HG02885 (cell line): ENCODE results near the gene TNFSF11.

ENCODE experiments used
- ATAC-seq: cut with Tn5 transposase; IDR thresholded peaks from one replicate; pipeline ENCODE4 v1.9.1; 2021; ENCODE audit warnings: mild to moderate bottlenecking; ENCODE audit not compliant: unreplicated experiment, poor library complexity

Gene TNFSF11

GRCh38 chr13:42651936-42652641 is 78.1 kb downstream of the TNFSF11 start:
- ATAC-seq: no peak

- no peak for ATAC-seq
These were observed 78.9 kb downstream of the TNFSF11 start for GRCh38 chr13:42652642-42653415.

GRCh38 chr13:42653679-42654078 is 79.7 kb downstream of the TNFSF11 start:
- ATAC-seq: no peak

- no peak for ATAC-seq
These were observed 80.3 kb downstream of the TNFSF11 start for GRCh38 chr13:42654212-42654611.

- no peak for ATAC-seq
These were observed 80.8 kb downstream of the TNFSF11 start for GRCh38 chr13:42654722-42655121.

- no peak for ATAC-seq
These were observed 82.2 kb downstream of the TNFSF11 start for GRCh38 chr13:42656161-42656560.

- ATAC-seq: no peak
These were observed 83.0 kb downstream of the TNFSF11 start for GRCh38 chr13:42656958-42657357.
